ENCODE measurements around the gene CYP3A5.

DNA sequence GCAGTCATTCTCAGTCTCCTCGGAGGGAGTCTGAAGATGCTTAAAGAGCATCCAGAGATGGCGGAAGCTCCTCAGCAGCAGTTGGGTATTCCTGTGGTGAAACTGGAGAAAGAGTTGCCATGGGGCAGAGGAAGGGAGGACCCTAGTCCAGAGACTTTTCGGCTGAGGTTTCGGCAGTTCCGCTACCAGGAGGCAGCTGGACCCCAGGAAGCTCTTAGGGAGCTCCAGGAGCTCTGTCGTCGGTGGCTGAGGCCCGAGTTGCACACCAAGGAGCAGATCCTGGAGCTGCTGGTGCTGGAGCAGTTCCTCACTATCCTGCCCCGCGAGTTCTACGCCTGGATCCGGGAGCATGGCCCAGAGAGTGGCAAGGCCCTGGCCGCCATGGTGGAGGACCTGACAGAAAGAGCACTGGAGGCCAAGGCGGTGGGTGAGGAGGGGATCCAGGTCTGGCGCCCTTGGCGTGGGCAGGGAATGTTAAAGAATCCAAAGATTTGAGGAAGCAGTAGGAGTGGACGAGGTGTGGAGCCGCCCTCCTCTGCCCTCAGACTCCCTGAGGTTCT lies 60.1 kb downstream of the CYP3A5 start:
- TF ChIP-seq, protein P1, sequence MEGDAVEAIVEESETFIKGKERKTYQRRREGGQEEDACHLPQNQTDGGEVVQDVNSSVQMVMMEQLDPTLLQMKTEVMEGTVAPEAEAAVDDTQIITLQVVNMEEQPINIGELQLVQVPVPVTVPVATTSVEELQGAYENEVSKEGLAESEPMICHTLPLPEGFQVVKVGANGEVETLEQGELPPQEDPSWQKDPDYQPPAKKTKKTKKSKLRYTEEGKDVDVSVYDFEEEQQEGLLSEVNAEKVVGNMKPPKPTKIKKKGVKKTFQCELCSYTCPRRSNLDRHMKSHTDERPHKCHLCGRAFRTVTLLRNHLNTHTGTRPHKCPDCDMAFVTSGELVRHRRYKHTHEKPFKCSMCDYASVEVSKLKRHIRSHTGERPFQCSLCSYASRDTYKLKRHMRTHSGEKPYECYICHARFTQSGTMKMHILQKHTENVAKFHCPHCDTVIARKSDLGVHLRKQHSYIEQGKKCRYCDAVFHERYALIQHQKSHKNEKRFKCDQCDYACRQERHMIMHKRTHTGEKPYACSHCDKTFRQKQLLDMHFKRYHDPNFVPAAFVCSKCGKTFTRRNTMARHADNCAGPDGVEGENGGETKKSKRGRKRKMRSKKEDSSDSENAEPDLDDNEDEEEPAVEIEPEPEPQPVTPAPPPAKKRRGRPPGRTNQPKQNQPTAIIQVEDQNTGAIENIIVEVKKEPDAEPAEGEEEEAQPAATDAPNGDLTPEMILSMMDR (IDR thresholded peaks at IDR 0.05), result no peak
- TF ChIP-seq POLR2A (IDR thresholded peaks at IDR 0.05), result no peak

All from adrenal gland (tissue), 5 donors.